RWPE2 (cell line): ENCODE measurements around the gene SIGLECL1.
"Not testable (repeated sequence)": the region's sequence is repeated elsewhere in the genome, so short reads cannot be mapped to it uniquely, and the experiment has no call there.

Experiments
- ATAC-seq: fragments of 200-7000 bp; cut with Tn5 transposase; 3 replicates; pipeline ENCODE4 v1.9.1; 2021; ENCODE audit warnings: low read depth
- DNase-seq: peaks from one replicate; pipeline ENCODE4 v3.0.0-alpha.2; 2020; ENCODE audit warnings: low spot score
- H3K27ac ChIP-seq: fragments of 450-650 bp; 2 replicates; pipeline ENCODE4 v1.5.1; 2017; ENCODE audit warnings: mild to moderate bottlenecking; ENCODE audit not compliant: poor library complexity, severe bottlenecking
- H3K27me3 ChIP-seq: fragments of 250-450 bp; sonication (Bioruptor Pico); 2 replicates; pipeline ENCODE4 v1.5.1; 2021; ENCODE audit warnings: mild to moderate bottlenecking, moderate library complexity; ENCODE audit not compliant: insufficient read depth, poor library complexity, severe bottlenecking
- H3K36me3 ChIP-seq: fragments of 250-450 bp; sonication (Bioruptor Pico); 2 replicates; pipeline ENCODE4 v1.5.1; 2020; ENCODE audit warnings: low read depth, mild to moderate bottlenecking, moderate library complexity
- H3K4me1 ChIP-seq: fragments of 250-450 bp; sonication (Bioruptor Pico); 2 replicates; pipeline ENCODE4 v1.5.1; 2021; ENCODE audit warnings: mild to moderate bottlenecking, moderate library complexity; ENCODE audit not compliant: insufficient read depth, poor library complexity, severe bottlenecking
- H3K4me3 ChIP-seq: fragments of 250-450 bp; sonication (Bioruptor Pico); 2 replicates; pipeline ENCODE4 v1.5.1; 2021; ENCODE audit warnings: mild to moderate bottlenecking, moderate library complexity; ENCODE audit not compliant: severe bottlenecking
- H3K9me3 ChIP-seq: fragments of 250-450 bp; sonication (Bioruptor Pico); 2 replicates; pipeline ENCODE4 v1.5.1; 2021; ENCODE audit warnings: mild to moderate bottlenecking, moderate library complexity; ENCODE audit not compliant: severe bottlenecking
- CTCF ChIP-seq: fragments of 450-650 bp; IDR thresholded peaks from one replicate; pipeline ENCODE4 v1.5.1; 2017; ENCODE audit warnings: mild to moderate bottlenecking, moderate library complexity; ENCODE audit not compliant: poor library complexity, severe bottlenecking

SIGLECL1 gene

GRCh38 chr19:51220996-51221395 lies 29.9 kb upstream of the SIGLECL1 start:
- ATAC-seq (no peak), DNase-seq (no peak)
- no peaks in the 10 kb centered on the region for H3K4me1 ChIP-seq
- no peak for TF ChIP-seq CTCF
- no peaks in the 10 kb centered on the region for H3K36me3 ChIP-seq
- H3K4me3 ChIP-seq: no peak overlapping the region
- H3K27ac ChIP-seq: no peak overlapping the region
- no peaks in the 10 kb centered on the region for H3K9me3 ChIP-seq
- H3K27me3 ChIP-seq: peaks cover 25% of the 10 kb centered on the region

DNA sequence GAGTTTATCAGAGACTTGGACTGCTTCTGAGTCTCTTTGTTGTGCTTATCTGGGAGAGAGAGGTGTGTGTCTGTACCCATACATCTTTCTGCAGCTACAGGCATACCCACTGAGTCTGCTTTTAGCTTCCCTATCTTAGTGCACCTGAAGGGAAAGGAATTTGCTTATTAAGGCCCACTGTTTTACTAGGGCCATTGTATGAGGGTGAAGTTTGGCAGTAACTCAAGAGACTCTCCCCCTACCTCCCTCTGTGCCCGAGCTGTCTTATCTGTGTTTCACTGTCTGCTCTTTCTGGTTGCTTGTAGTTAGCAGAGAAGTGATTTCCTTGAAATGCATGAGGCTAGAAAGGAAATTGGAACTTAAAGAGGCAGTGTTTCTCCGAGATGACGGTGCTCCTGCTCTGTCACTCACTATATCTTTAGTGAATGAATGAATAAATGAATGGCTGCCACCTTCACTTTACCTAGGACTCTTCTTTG lies 26.7 kb upstream of the SIGLECL1 start:
- no peak for TF ChIP-seq CTCF
- no peak for DNase-seq
- peaks cover 41% of the 10 kb centered on the region for H3K27me3 ChIP-seq
- no peaks in the 10 kb centered on the region for H3K9me3 ChIP-seq
- no peak for ATAC-seq
- no peaks in the 10 kb centered on the region for H3K36me3 ChIP-seq
- H3K27ac ChIP-seq: no peak overlapping the region
- H3K4me1 ChIP-seq: no peaks in the 10 kb centered on the region
- no peak overlapping the region for H3K4me3 ChIP-seq

- not testable (repeated sequence) for H3K4me1 ChIP-seq, H3K4me3 ChIP-seq, H3K9me3 ChIP-seq, H3K27ac ChIP-seq, DNase-seq, H3K36me3 ChIP-seq, ATAC-seq
- peaks cover 49% of the 10 kb centered on the region for H3K27me3 ChIP-seq
Observed at GRCh38 chr19:51224898-51225393, 25.9 kb upstream of the SIGLECL1 start, which contains the start of gene CD33. TSS of gene CD33 (plus strand) at chr19:51225080. CDS start at chr19:51225119, 39 bp downstream.

GRCh38 chr19:51226067-51226466 lies 24.8 kb upstream of the SIGLECL1 start:
- no peaks in the 10 kb centered on the region for H3K9me3 ChIP-seq
- no peak for TF ChIP-seq CTCF
- H3K36me3 ChIP-seq: no peaks in the 10 kb centered on the region
- peaks cover 47% of the 10 kb centered on the region for H3K27me3 ChIP-seq
- no peak overlapping the region for H3K27ac ChIP-seq
- ATAC-seq: no peak
- no peak for DNase-seq
- H3K4me3 ChIP-seq: no peak overlapping the region
- H3K4me1 ChIP-seq: no peaks in the 10 kb centered on the region

DNA sequence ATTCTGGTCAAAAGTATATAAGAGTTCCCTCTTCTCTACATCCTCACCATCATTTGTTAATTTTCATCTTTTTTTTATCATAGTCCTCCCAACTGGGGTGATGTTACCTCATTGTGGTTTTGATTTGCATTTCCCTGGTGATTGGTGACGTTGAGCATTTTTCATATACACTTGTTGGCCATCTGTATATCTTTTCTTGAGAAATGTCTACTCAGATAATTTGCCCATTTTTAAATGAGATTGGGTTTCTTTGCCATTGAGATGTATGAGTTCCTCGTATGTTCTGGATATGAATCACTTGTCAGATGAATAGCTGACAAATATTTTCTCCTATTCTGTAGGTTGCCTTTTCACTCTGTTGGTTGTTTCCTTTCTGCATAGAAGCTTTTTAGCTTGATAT lies 23.6 kb upstream of the SIGLECL1 start:
- no peak for TF ChIP-seq CTCF
- Histone ChIP-seq H3K27ac (no peak overlapping the region), H3K4me3 (no peak overlapping the region), H3K4me1 (no peaks in the 10 kb centered on the region), H3K36me3 (no peaks in the 10 kb centered on the region), H3K27me3 (peaks cover 40% of the 10 kb centered on the region), H3K9me3 (no peaks in the 10 kb centered on the region)
- ATAC-seq (no peak), DNase-seq (no peak)
